Heart left ventricle (tissue), 16 donors: ENCODE results near the gene FTO. TPM values are rescaled to one million over a fixed set of nuclear protein-coding genes. Genes with fewer than 3 reads are reported as not detected.

Source experiments
- ATAC-seq, 4 donors: fragments of 200-7000 bp; cut with Tn5 transposase; one replicate each; pipeline ENCODE4 v1.9.1; 2020 to 2022; ENCODE audit warnings: moderate library complexity in 4 of 4, mild to moderate bottlenecking in 3 of 4, moderate number of reproducible peaks in 1 of 4
- DNase-seq, 5 donors: peaks; one replicate each; pipeline ENCODE4 v3.0.0-alpha.2; 2020
- H3K27ac ChIP-seq, 12 donors: fragments of 200-600 bp; sonication (generic) in 4 of 12; one replicate each; pipeline versions ENCODE4 v1.5.0 to v1.8.0; 2016 to 2022; ENCODE audit warnings: mild to moderate bottlenecking in 2 of 12
- H3K27me3 ChIP-seq, 9 donors: fragments of 200-600 bp; sonication (generic) in 2 of 9; one replicate each; pipeline versions ENCODE4 v1.5.1 to v1.8.0; 2016 to 2022; ENCODE audit warnings: mild to moderate bottlenecking in 3 of 9
- H3K36me3 ChIP-seq, 9 donors: fragments of 200-600 bp; sonication (generic) in 2 of 9; one replicate each; pipeline versions ENCODE4 v1.5.0 to v1.8.0; 2018 to 2022; ENCODE audit warnings: mild to moderate bottlenecking in 2 of 9
- H3K4me1 ChIP-seq, 12 donors: fragments of 200-600 bp; sonication (generic) in 4 of 12; one replicate each; pipeline versions ENCODE4 v1.5.0 to v1.8.0; 2016 to 2022; ENCODE audit warnings: mild to moderate bottlenecking in 3 of 12
- H3K4me3 ChIP-seq, 12 donors: fragments of 200-600 bp; sonication (generic) in 4 of 12; one replicate each; pipeline versions ENCODE4 v1.5.0 to v1.8.0; 2017 to 2022; ENCODE audit warnings: mild to moderate bottlenecking in 9 of 12, moderate library complexity in 4 of 12
- H3K9me3 ChIP-seq, 12 donors: fragments of 200-600 bp; sonication (generic) in 4 of 12; one replicate each; pipeline versions ENCODE4 v1.5.0 to v1.8.0; 2016 to 2022; ENCODE audit warnings: mild to moderate bottlenecking in 1 of 12
- POLR2A ChIP-seq, 2 donors: fragments of 450-650 bp; IDR thresholded peaks; one replicate each; pipeline ENCODE4 v1.6.1; 2017; ENCODE audit warnings: antibody characterized with exemption in 2 of 2, mild to moderate bottlenecking in 2 of 2, moderate library complexity in 2 of 2
- WGBS, 4 donors: extraction: QIAGEN DNeasy Blood & Tissue Kit in 2 of 4; methylation state at CpG; one replicate each; pipeline versions ENCODE4 v1.1.5 to v1.1.7; 2013 to 2018; 5-methylcytosine and 5-hydroxymethylcytosine counted together
- intact Hi-C, 10 donors: fragments of 100-400 bp; cut with DNase I; formaldehyde crosslinking; loops; one replicate each; pipeline versions ENCODE4 v1.11.1 to v1.14.2; 2022
- polyA plus RNA-seq, 2 donors: library from polyadenylated mRNA; stranded (reverse); fragments of 200-250 nt; gene quantifications; one replicate each; pipeline ENCODE4 v1.2.3, GENCODE V29; 2013
- total RNA-seq, 9 donors: library from RNA; depleted of rRNA in 2 of 9; stranded (reverse); fragments of >200 nt in 2 of 9; fragmentation: NEBNext Ultra II Directional in 3 of 9; extraction: Animal tissue kit (Norgen Biotek cat#: 25700) in 3 of 9; gene quantifications; one replicate each; pipeline versions ENCODE4 v1.1.0 to v1.2.4, GENCODE V29; 2016 to 2023
- TF ChIP-seq, protein P1 (sequence below), 12 donors: fragments of 200-600 bp; sonication (generic) in 4 of 12; IDR thresholded peaks; one replicate each; pipeline versions ENCODE4 v1.5.0 to v1.8.0; 2018 to 2022; ENCODE audit warnings: antibody characterized with exemption in 12 of 12, mild to moderate bottlenecking in 5 of 12
- donor health status: ischemic (EF 13 %, LVEDD 7.1; RV severe dilation, severe dysfunction).
- donor health status: healthy with polysubstance abuse.
- donor health status: DM: no; HTN: yes; CAD: no.
- donor health status: DM: no; HTN: no; CAD: no.
- donor health status: ischemic (EF 25% LVEDD 6.9; RV normal size, moderate dysfunction).
- donor health status: ischemic (EF 25% LVEDD 5.7; RV mildly dilated, moderate dysfunction).
- donor health status: healthy.
- donor health status: DM: yes; HTN: yes; CAD: no.
- donor health status: ischemic (EF 35%, LVEDD 5.7; RV mildly dilated, moderate dysfunction).
- donor health status: nonischemic (EF 11% LVEDD 7.7; RV severe dilation, severe dysfunction).
- donor health status: DM: yes; HTN: yes; CAD: no.
- donor health status: PGD.
- donor health status: ischemic (EF 29% LVEDD 5.4; RV normal size, mild dysfunction).
- donor health status: nonischemic (EF 23%, LVEDD 6.1; RV moderate dilation, normal function).

The FTO gene
- total and polyA plus RNA-seq, 11 donors, result 11.8 to 105 (median 86.8) TPM

DNA sequence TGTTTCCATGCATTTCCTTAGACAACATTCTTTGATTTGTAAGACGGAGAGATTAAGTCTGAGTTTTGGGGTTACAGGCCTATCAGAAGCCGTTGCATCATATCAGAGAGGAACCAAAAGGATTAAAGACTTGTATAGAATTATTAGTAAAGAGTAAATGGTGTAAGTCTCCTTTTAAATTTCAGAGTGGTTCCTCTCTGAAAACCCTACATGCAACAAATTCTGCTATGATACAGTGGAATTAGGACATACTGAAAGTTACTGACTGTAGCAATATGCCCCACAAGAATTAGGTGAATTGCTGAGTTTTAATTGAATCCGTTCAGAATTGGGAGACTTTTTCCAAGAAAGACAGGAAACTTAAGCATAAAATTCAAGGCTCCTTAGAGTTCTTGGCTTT, 221.6 kb downstream of the FTO start:
- ATAC-seq (no peak), DNase-seq (no peak)
- Histone ChIP-seq H3K27me3 (no peaks in the 10 kb centered on the region), H3K9me3 (no peaks in the 10 kb centered on the region), H3K4me3 (no peak overlapping the region), H3K27ac (no peak overlapping the region), H3K4me1 (peaks cover 0 to 13% (median 0%) of the 10 kb centered on the region in 12 donors), H3K36me3 (no peaks in the 10 kb centered on the region)
- intact Hi-C loops, result no loop called here
- WGBS, 4 donors, result 84 to 92% (median 89%) methylated on average over 3 of the region's 3 CpGs
- TF ChIP-seq, protein P1, sequence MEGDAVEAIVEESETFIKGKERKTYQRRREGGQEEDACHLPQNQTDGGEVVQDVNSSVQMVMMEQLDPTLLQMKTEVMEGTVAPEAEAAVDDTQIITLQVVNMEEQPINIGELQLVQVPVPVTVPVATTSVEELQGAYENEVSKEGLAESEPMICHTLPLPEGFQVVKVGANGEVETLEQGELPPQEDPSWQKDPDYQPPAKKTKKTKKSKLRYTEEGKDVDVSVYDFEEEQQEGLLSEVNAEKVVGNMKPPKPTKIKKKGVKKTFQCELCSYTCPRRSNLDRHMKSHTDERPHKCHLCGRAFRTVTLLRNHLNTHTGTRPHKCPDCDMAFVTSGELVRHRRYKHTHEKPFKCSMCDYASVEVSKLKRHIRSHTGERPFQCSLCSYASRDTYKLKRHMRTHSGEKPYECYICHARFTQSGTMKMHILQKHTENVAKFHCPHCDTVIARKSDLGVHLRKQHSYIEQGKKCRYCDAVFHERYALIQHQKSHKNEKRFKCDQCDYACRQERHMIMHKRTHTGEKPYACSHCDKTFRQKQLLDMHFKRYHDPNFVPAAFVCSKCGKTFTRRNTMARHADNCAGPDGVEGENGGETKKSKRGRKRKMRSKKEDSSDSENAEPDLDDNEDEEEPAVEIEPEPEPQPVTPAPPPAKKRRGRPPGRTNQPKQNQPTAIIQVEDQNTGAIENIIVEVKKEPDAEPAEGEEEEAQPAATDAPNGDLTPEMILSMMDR (IDR thresholded peaks at IDR 0.05), result no peak
- TF ChIP-seq POLR2A (IDR thresholded peaks at IDR 0.05), result no peak

DNA sequence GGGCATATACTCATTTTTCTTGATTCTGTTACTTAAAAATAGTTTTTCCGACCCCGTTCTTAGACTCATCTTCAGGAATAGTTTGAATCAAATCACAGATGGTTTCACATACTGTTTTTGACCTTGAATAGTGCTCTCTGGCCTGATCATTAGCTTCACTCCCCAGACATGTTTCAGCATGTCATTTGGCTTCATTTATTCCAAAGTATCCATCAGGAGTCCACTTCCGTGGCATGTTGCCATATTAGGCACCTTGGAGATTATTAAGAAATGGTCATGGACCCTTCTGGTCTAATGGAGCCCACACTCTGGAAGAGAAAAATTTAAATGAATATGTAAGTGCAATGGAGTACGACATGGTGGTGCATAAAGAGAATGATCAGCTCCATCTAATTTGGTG, 222.3 kb downstream of the FTO start:
- no peaks in the 10 kb centered on the region for H3K36me3 ChIP-seq
- DNase-seq, result no peak
- 89 to 93% (median 91%) methylated on average over 4 of the region's 4 CpGs for WGBS, 4 donors
- TF ChIP-seq POLR2A (IDR thresholded peaks at IDR 0.05), result no peak
- TF ChIP-seq, protein P1 (IDR thresholded peaks at IDR 0.05), result no peak
- no peak overlapping the region for H3K4me3 ChIP-seq
- H3K27ac ChIP-seq, result no peak overlapping the region
- H3K27me3 ChIP-seq, result no peaks in the 10 kb centered on the region
- H3K4me1 ChIP-seq, result peaks cover 0 to 13% (median 0%) of the 10 kb centered on the region in 12 donors
- intact Hi-C loops, result no loop called here
- ATAC-seq, result no peak
- H3K9me3 ChIP-seq, result no peaks in the 10 kb centered on the region

DNA sequence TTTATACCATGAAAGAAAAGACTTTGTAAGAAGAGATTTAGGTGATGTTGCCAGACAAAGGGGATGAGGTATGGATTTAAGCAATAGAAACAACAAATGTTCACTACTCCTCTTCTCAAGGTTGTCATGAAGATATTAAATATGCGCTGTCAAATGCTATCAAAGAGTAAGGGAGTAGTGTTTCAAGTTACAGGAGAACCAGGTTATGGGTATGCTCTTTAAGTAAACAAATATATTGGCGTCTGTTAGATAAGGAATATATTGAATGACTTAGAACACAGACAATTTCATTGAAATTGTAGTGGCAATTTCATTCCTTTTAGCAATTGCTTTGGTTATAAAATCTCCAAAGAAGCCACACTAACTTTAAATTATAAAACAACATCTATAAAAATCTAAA, 229.0 kb downstream of the FTO start:
- 82 to 88% (median 84%) methylated on average over 2 of the region's 2 CpGs for WGBS, 4 donors
- H3K36me3 ChIP-seq, result peaks cover 0 to 39% (median 16%) of the 10 kb centered on the region in 9 donors
- TF ChIP-seq POLR2A (IDR thresholded peaks at IDR 0.05), result no peak
- TF ChIP-seq, protein P1 (IDR thresholded peaks at IDR 0.05), result no peak

DNA sequence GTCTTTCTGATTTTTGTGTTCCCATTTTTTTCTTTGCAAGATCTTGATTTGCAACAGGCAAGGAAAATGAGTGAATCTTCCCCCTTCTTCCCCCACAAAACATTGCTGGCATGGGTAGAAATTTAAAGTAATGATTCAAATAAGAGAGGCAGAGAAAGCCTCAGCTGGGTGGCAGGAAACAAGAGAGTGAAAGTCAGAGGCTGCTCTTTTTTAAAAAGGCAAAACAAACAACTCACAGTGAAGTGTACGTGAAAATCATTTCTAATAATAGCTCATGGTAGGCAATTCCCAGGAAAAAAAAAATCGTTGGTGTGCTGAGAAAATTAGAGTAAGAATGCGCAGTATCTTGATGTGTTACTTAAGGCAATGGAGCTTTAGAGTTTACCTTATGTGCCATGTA, 229.5 kb downstream of the FTO start:
- H3K9me3 ChIP-seq, result no peaks in the 10 kb centered on the region

More for the DNA sequence above, 229.0 kb downstream of the FTO start:
- H3K9me3 ChIP-seq, result no peaks in the 10 kb centered on the region
- no peak overlapping the region for H3K4me3 ChIP-seq
- H3K4me1 ChIP-seq, result peaks cover 0 to 20% (median 4%) of the 10 kb centered on the region in 12 donors
- no peaks in the 10 kb centered on the region for H3K27me3 ChIP-seq
- DNase-seq (no peak), ATAC-seq (no peak)
- intact Hi-C loops, result no loop called here
- peak overlapping the region in 1 of 12 donors; percentile 55 for H3K27ac ChIP-seq

More for the DNA sequence above, 229.5 kb downstream of the FTO start:
- Histone ChIP-seq H3K27ac (peak overlapping the region in 2 of 12 donors; percentile 28 to 55), H3K36me3 (peaks cover 0 to 39% (median 16%) of the 10 kb centered on the region in 9 donors), H3K4me1 (peaks cover 0 to 20% (median 4%) of the 10 kb centered on the region in 12 donors), H3K4me3 (no peak overlapping the region), H3K27me3 (no peaks in the 10 kb centered on the region)
- ATAC-seq (peak in 1 of 4 donors; percentile 39), DNase-seq (no peak)
- no peak for TF ChIP-seq POLR2A (IDR thresholded peaks at IDR 0.05)
- TF ChIP-seq, protein P1 (IDR thresholded peaks at IDR 0.05), result no peak
- intact Hi-C loops, result no loop called here
- 28 to 33% (median 29%) methylated on average over 3 of the region's 3 CpGs for WGBS, 4 donors
